Retina (tissue), 1 donor: ENCODE results near the gene VTI1A.

Source experiments
- DNase-seq: peaks from one replicate; pipeline ENCODE4 v3.0.0-alpha.2; 2016

The VTI1A gene

GRCh38 chr10:112548535-112549276, 101.7 kb downstream of the VTI1A start:
- DNase-seq = no peak

GRCh38 chr10:112552593-112553110, 105.6 kb downstream of the VTI1A start:
- no peak for DNase-seq

- DNase-seq = no peak
Observed at GRCh38 chr10:112553315-112553714, 106.3 kb downstream of the VTI1A start.

- no peak for DNase-seq
Observed at GRCh38 chr10:112554263-112554662, 107.2 kb downstream of the VTI1A start.

GRCh38 chr10:112557197-112557596, 110.2 kb downstream of the VTI1A start:
- DNase-seq = no peak

GRCh38 chr10:112558476-112559142, 111.6 kb downstream of the VTI1A start:
- DNase-seq = no peak

GRCh38 chr10:112559349-112559748, 112.3 kb downstream of the VTI1A start:
- no peak for DNase-seq

GRCh38 chr10:112562122-112562521, 115.1 kb downstream of the VTI1A start:
- no peak for DNase-seq

GRCh38 chr10:112562809-112563663, 116.0 kb downstream of the VTI1A start:
- DNase-seq = peak; percentile 39

GRCh38 chr10:112564337-112564736, 117.3 kb downstream of the VTI1A start:
- no peak for DNase-seq

GRCh38 chr10:112565434-112566053, 118.5 kb downstream of the VTI1A start:
- DNase-seq = peak; percentile 48

- DNase-seq = no peak
Observed at GRCh38 chr10:112570585-112570984, 123.6 kb downstream of the VTI1A start.

- no peak for DNase-seq
Observed at GRCh38 chr10:112579578-112579977, 132.6 kb downstream of the VTI1A start.

- no peak for DNase-seq
Observed at GRCh38 chr10:112580267-112580666, 133.3 kb downstream of the VTI1A start.

- DNase-seq = no peak
Observed at GRCh38 chr10:112581921-112582320, 134.9 kb downstream of the VTI1A start.

- DNase-seq = no peak
Observed at GRCh38 chr10:112583236-112583939, 136.4 kb downstream of the VTI1A start.

GRCh38 chr10:112584276-112584675, 137.3 kb downstream of the VTI1A start:
- DNase-seq = no peak

GRCh38 chr10:112585126-112585525, 138.1 kb downstream of the VTI1A start:
- no peak for DNase-seq

GRCh38 chr10:112585960-112586359, 138.9 kb downstream of the VTI1A start:
- no peak for DNase-seq

GRCh38 chr10:112587729-112588128, 140.7 kb downstream of the VTI1A start:
- DNase-seq = no peak

- DNase-seq = no peak
Observed at GRCh38 chr10:112588225-112588990, 141.4 kb downstream of the VTI1A start.
